H1 (cell line): Measurements from ENCODE around the gene VMO1. TPM values are rescaled to one million over a fixed set of nuclear protein-coding genes. Genes with fewer than 3 reads are reported as not detected.

Experiments used
- CTCF ChIA-PET: fragments of 300-600 bp; sonication (Branson Sonifier 250); formaldehyde crosslinking; loops from one replicate; lab custom pipeline; 2021; ENCODE audit not compliant: partially characterized antibody; lab: Charles Lee
- POLR2A ChIA-PET: fragments of 300-600 bp; sonication (Branson Sonifier 250); formaldehyde crosslinking; loops from one replicate; lab custom pipeline; 2021; ENCODE audit warnings: inconsistent platforms; ENCODE audit not compliant: partially characterized antibody; lab: Charles Lee
- DNase-seq, 2 experiments: peaks; one replicate each; pipeline versions ENCODE4 v3.0.0 to v3.0.0-alpha.2; 2010 to 2022; ENCODE audit warnings: low spot score in 2 of 2, low read depth in 1 of 2, mixed read lengths in 1 of 2
- FAIRE-seq: peaks from 2 replicates; lab custom pipeline; 2011; peaks lifted over from hg19 to GRCh38; lab: Jason Lieb, UNC
- H2AFZ ChIP-seq: 2 replicates; pipeline ENCODE4 v1.8.1; 2012; ENCODE audit warnings: low read length, inconsistent platforms
- H2AK5ac ChIP-seq: 2 replicates; pipeline ENCODE4 v1.6.1; 2013; ENCODE audit warnings: low read depth, low read length
- H2BK120ac ChIP-seq: replicated peaks from 2 replicates; pipeline ENCODE3; 2013; ENCODE audit warnings: low read depth, low read length, inconsistent platforms
- H2BK12ac ChIP-seq: 2 replicates; pipeline ENCODE4 v1.6.1; 2013; ENCODE audit warnings: low read depth, low read length
- H2BK15ac ChIP-seq: 2 replicates; pipeline ENCODE4 v1.6.1; 2013; ENCODE audit warnings: low read length
- H2BK20ac ChIP-seq: 2 replicates; pipeline ENCODE4 v1.6.1; 2013; ENCODE audit warnings: low read length
- H2BK5ac ChIP-seq: 2 replicates; pipeline ENCODE4 v1.6.1; 2013; ENCODE audit warnings: low read depth, low read length
- H3K14ac ChIP-seq: 2 replicates; pipeline ENCODE4 v1.6.1; 2013; ENCODE audit warnings: inconsistent platforms; ENCODE audit not compliant: insufficient read length
- H3K18ac ChIP-seq: 2 replicates; pipeline ENCODE4 v1.6.1; 2013; ENCODE audit warnings: low read length; ENCODE audit errors: extremely low read depth
- H3K23ac ChIP-seq: 2 replicates; pipeline ENCODE4 v1.6.1; 2013; ENCODE audit warnings: inconsistent platforms; ENCODE audit not compliant: insufficient read length
- H3K23me2 ChIP-seq: 2 replicates; pipeline ENCODE4 v1.6.1; 2013; ENCODE audit warnings: low read depth, low read length
- H3K27ac ChIP-seq: 2 replicates; pipeline ENCODE4 v1.6.1; 2011; ENCODE audit warnings: low read depth, low read length, inconsistent platforms
- H3K27me3 ChIP-seq, 4 experiments: replicated peaks in 1 of 4; 1 replicate in 1 of 4; 2 replicates in 3 of 4; pipeline versions ENCODE4 v1.6.1 to v1.8.1; 2011 to 2013; ENCODE audit warnings: low read length in 3 of 4, mild to moderate bottlenecking in 3 of 4, inconsistent platforms in 2 of 4, mixed read lengths in 2 of 4, moderate library complexity in 1 of 4; ENCODE audit not compliant: control insufficient read depth in 3 of 4, insufficient read depth in 3 of 4; ENCODE audit errors: extremely low read depth in 1 of 4
- H3K36me3 ChIP-seq, 4 experiments: 2 replicates each; pipeline versions ENCODE4 v1.6.1 to v1.8.1; 2011 to 2013; ENCODE audit warnings: mild to moderate bottlenecking in 4 of 4, low read length in 3 of 4, moderate library complexity in 2 of 4, control low read depth in 1 of 4, inconsistent platforms in 1 of 4; ENCODE audit not compliant: insufficient read depth in 4 of 4, control insufficient read depth in 2 of 4
- H3K4ac ChIP-seq: replicated peaks from 2 replicates; pipeline ENCODE3; 2013; ENCODE audit warnings: low read length, low read depth, mixed read lengths, inconsistent platforms; ENCODE audit not compliant: insufficient read length
- H3K4me1 ChIP-seq, 4 experiments: replicated peaks in 1 of 4; 1 replicate in 1 of 4; 2 replicates in 3 of 4; pipeline versions ENCODE4 v1.6.1 to v1.8.1; 2011 to 2013; ENCODE audit warnings: low read length in 3 of 4, inconsistent platforms in 2 of 4, mixed read lengths in 1 of 4; ENCODE audit not compliant: insufficient read depth in 4 of 4, control insufficient read depth in 3 of 4
- H3K4me2 ChIP-seq, 2 experiments: 2 replicates each; pipeline versions ENCODE4 v1.6.1 to v1.8.1; 2011 to 2013; ENCODE audit warnings: low read depth in 2 of 2, low read length in 2 of 2, control low read depth in 1 of 2, inconsistent platforms in 1 of 2, mild to moderate bottlenecking in 1 of 2; ENCODE audit not compliant: insufficient read depth in 1 of 2
- H3K4me3 ChIP-seq, 4 experiments: fragments of 200-600, 300-600 bp in 1 of 4; sonication (generic), shearing (Covaris generic), sonication (Bioruptor Twin) in 1 of 4; 2 replicates each; pipeline versions ENCODE4 v1.5.1 to v1.8.1; 2011 to 2016; ENCODE audit warnings: low read length in 4 of 4, low read depth in 3 of 4, control low read depth in 2 of 4, inconsistent platforms in 2 of 4, mild to moderate bottlenecking in 2 of 4, mixed read lengths in 1 of 4, moderate library complexity in 1 of 4; ENCODE audit not compliant: insufficient read depth in 2 of 4; ENCODE audit errors: extremely low read depth in 1 of 4
- H3K56ac ChIP-seq: replicated peaks from 2 replicates; pipeline ENCODE3; 2013; ENCODE audit warnings: low read depth, mild to moderate bottlenecking, mixed read lengths, low read length, inconsistent platforms; ENCODE audit not compliant: insufficient read length
- H3K79me1 ChIP-seq: 2 replicates; pipeline ENCODE4 v1.6.1; 2013; ENCODE audit warnings: low read depth, low read length, control low read depth
- H3K79me2 ChIP-seq, 2 experiments: 2 replicates each; pipeline versions ENCODE4 v1.6.1 to v1.8.1; 2012 to 2013; ENCODE audit warnings: low read length in 2 of 2, mild to moderate bottlenecking in 2 of 2, inconsistent platforms in 1 of 2; ENCODE audit not compliant: insufficient read depth in 2 of 2, control insufficient read depth in 1 of 2
- H3K9ac ChIP-seq, 4 experiments: replicated peaks in 1 of 4; 1 replicate in 1 of 4; 2 replicates in 3 of 4; pipeline versions ENCODE4 v1.6.1 to v1.8.1; 2011 to 2013; ENCODE audit warnings: low read depth in 3 of 4, low read length in 3 of 4, control low read depth in 2 of 4, mild to moderate bottlenecking in 2 of 4, moderate library complexity in 2 of 4, inconsistent platforms in 1 of 4; ENCODE audit errors: extremely low read depth in 1 of 4
- H3K9me3 ChIP-seq, 2 experiments: 2 replicates each; pipeline versions ENCODE4 v1.6.1 to v1.8.1; 2012 to 2013; ENCODE audit warnings: mild to moderate bottlenecking in 2 of 2, moderate library complexity in 2 of 2, control low read depth in 1 of 2, inconsistent platforms in 1 of 2, low read depth in 1 of 2, low read length in 1 of 2, mixed read lengths in 1 of 2; ENCODE audit not compliant: insufficient read depth in 2 of 2
- H4K20me1 ChIP-seq, 2 experiments: replicated peaks in 1 of 2; 2 replicates each; pipeline versions ENCODE3 to v1.8.1; 2011 to 2013; ENCODE audit warnings: inconsistent platforms in 2 of 2, low read length in 2 of 2, mild to moderate bottlenecking in 1 of 2; ENCODE audit not compliant: insufficient read depth in 2 of 2, control insufficient read depth in 1 of 2
- H4K5ac ChIP-seq: 2 replicates; pipeline ENCODE4 v1.6.1; 2013; ENCODE audit warnings: low read length, low read depth, mixed read lengths, inconsistent platforms; ENCODE audit not compliant: insufficient read length
- H4K8ac ChIP-seq: 2 replicates; pipeline ENCODE4 v1.8.0; 2013; ENCODE audit warnings: mild to moderate bottlenecking, moderate library complexity, low read length, inconsistent platforms; ENCODE audit not compliant: insufficient read depth; ENCODE audit errors: extremely low read depth
- H4K91ac ChIP-seq: replicated peaks from 2 replicates; pipeline ENCODE3; 2013; ENCODE audit warnings: low read length, mixed read lengths, inconsistent platforms; ENCODE audit not compliant: insufficient read length
- CTBP2 ChIP-seq: IDR thresholded peaks from 2 replicates; pipeline ENCODE4 v1.7.0; 2011; ENCODE audit warnings: borderline replicate concordance, mild to moderate bottlenecking, moderate library complexity, mixed read lengths, low read length; ENCODE audit not compliant: insufficient read depth, insufficient read length
- GABPA ChIP-seq: IDR thresholded peaks from 2 replicates; pipeline ENCODE4 v1.6.1; 2011; ENCODE audit warnings: mild to moderate bottlenecking, low read length, moderate library complexity, borderline replicate concordance; ENCODE audit not compliant: insufficient read depth
- SP1 ChIP-seq: IDR thresholded peaks from 2 replicates; pipeline ENCODE4 v1.6.1; 2011; ENCODE audit warnings: low read depth, low read length
- USF2 ChIP-seq: IDR thresholded peaks from 2 replicates; pipeline ENCODE4 v1.6.1; 2011; ENCODE audit warnings: low read length, improper control_type of control experiment
- WGBS, 2 experiments: shearing (Covaris generic) in 1 of 2; methylation state at CpG; one replicate each; pipeline versions ENCODE4 v1.1.6 to v1.1.7; 2013 to 2015; ENCODE audit warnings: low lambda C conversion rate in 2 of 2, mixed read lengths in 2 of 2, inconsistent platforms in 1 of 2, low coverage in 1 of 2, missing lambda C conversion rate in 1 of 2; ENCODE audit not compliant: insufficient replicate concordance in 2 of 2, insufficient coverage in 1 of 2, insufficient read length in 1 of 2; ENCODE audit errors: extremely low coverage in 1 of 2, missing lambda C conversion rate in 1 of 2; 5-methylcytosine and 5-hydroxymethylcytosine counted together
- polyA plus RNA-seq, 7 experiments: library from polyadenylated mRNA; depleted of rRNA in 3 of 7; stranded (reverse) in 5 of 7; unstranded in 2 of 7; fragments of >200 nt in 5 of 7; fragments of 200-250 nt in 2 of 7; gene quantifications; 1 replicate in 5 of 7; 2 replicates in 1 of 7; 4 replicates in 1 of 7; pipeline versions ENCODE4 v1.2.1 to v1.2.3, GENCODE V29; 2011 to 2013; ENCODE audit warnings: missing spikeins in 2 of 7, mixed read lengths in 2 of 7
- total RNA-seq: library from RNA; stranded (reverse); fragmentation: NEBNext Ultra II Directional; extraction: Animal tissue kit (Norgen Biotek cat#: 25700); gene quantifications from 2 replicates; pipeline ENCODE4 v1.2.1, GENCODE V29; 2021

Gene VMO1
- total and polyA plus RNA-seq, 2 of the 8 experiments (the other 6 are each of a cell fraction or from before 2014, with no cell fraction given), result 0.30 TPM; not detected in 1

- H3K23ac ChIP-seq, result no peak overlapping the region
- no peak overlapping the region for H3K4me3 ChIP-seq
- H3K18ac ChIP-seq, result no peak overlapping the region
- H3K4ac ChIP-seq, result no peak overlapping the region
- no peaks in the 10 kb centered on the region for H3K36me3 ChIP-seq
- no peak overlapping the region for H3K9ac ChIP-seq
- H3K23me2 ChIP-seq, result no peaks in the 10 kb centered on the region; the same call in 1 of the 2 replicates
- no peak overlapping the region for H2BK15ac ChIP-seq
- no peak overlapping the region for H3K14ac ChIP-seq
- no peaks in the 10 kb centered on the region for H4K20me1 ChIP-seq
- no peaks in the 10 kb centered on the region; the same call in 1 of the 2 replicates for H3K79me1 ChIP-seq
- no peak overlapping the region for H3K56ac ChIP-seq
- H4K91ac ChIP-seq, result no peak overlapping the region
- no peak overlapping the region for H4K5ac ChIP-seq
- H2BK120ac ChIP-seq, result no peak overlapping the region
- H3K4me1 ChIP-seq, result no peaks in the 10 kb centered on the region
- H3K9me3 ChIP-seq, result no peaks in the 10 kb centered on the region
- FAIRE-seq (no peak), DNase-seq (no peak)
- no peaks in the 10 kb centered on the region for H3K27me3 ChIP-seq
- WGBS, 2 experiments, result 86% methylated on average over 2 of the region's 2 CpGs; no CpG with 5 or more reads in 1 of the 2 experiments
- ChIA-PET POLR2A (no interaction called here), CTCF (interaction anchor here (1.5 kb wide), 1 partner anchor 10 kb away, joined by 5 read pairs; no protein-coding TSS in a partner anchor)
- H2BK5ac ChIP-seq, result no peak overlapping the region
- no peak overlapping the region for H2BK12ac ChIP-seq
- H4K8ac ChIP-seq, result no peak overlapping the region
- no peak overlapping the region for H3K4me2 ChIP-seq
- no peak overlapping the region for H2AFZ ChIP-seq
- no peak for TF ChIP-seq GABPA
- TF ChIP-seq SP1, result no peak
- TF ChIP-seq CTBP2, result no peak
- no peak for TF ChIP-seq USF2
- H3K27ac ChIP-seq, result no peak overlapping the region
- H2AK5ac ChIP-seq, result no peak overlapping the region
- no peak overlapping the region for H2BK20ac ChIP-seq
- H3K79me2 ChIP-seq, result no peaks in the 10 kb centered on the region
These were observed 16.5 kb downstream of the VMO1 start for GRCh38 chr17:4769628-4770027.
